GM19452 (cell line): Measurements from ENCODE around the gene PADI4.

Experiments
- ATAC-seq: cut with Tn5 transposase; IDR thresholded peaks from one replicate; pipeline ENCODE4 v1.9.1; 2021; ENCODE audit not compliant: unreplicated experiment

The PADI4 gene

GRCh38 chr1:17307946-17308345 lies at the start of gene PADI4:
Gene PADI4, plus strand, starts transcription at chr1:17308197. Its CDS starts 26 bp downstream, at chr1:17308223.
- no peak for ATAC-seq

GRCh38 chr1:17258758-17259130 lies 49.3 kb upstream of the PADI4 start:
- ATAC-seq: no peak

- no peak for ATAC-seq
These were observed 48.6 kb upstream of the PADI4 start for GRCh38 chr1:17259233-17259873.

GRCh38 chr1:17260264-17260663 lies 47.7 kb upstream of the PADI4 start:
- no peak for ATAC-seq

- ATAC-seq: no peak
These were observed 47.3 kb upstream of the PADI4 start for GRCh38 chr1:17260738-17261137.

- no peak for ATAC-seq
These were observed 44.1 kb upstream of the PADI4 start for GRCh38 chr1:17263936-17264335.

GRCh38 chr1:17264470-17264869 lies 43.5 kb upstream of the PADI4 start:
- ATAC-seq: no peak

- no peak for ATAC-seq
These were observed 42.8 kb upstream of the PADI4 start for GRCh38 chr1:17265162-17265561.

- no peak for ATAC-seq
These were observed 42.0 kb upstream of the PADI4 start for GRCh38 chr1:17265950-17266349.

GRCh38 chr1:17270891-17271765 lies 36.9 kb upstream of the PADI4 start:
- ATAC-seq: no peak

- no peak for ATAC-seq
These were observed 35.9 kb upstream of the PADI4 start for GRCh38 chr1:17272066-17272465.

- ATAC-seq: no peak
These were observed 35.4 kb upstream of the PADI4 start for GRCh38 chr1:17272646-17273045.

- no peak for ATAC-seq
These were observed 34.9 kb upstream of the PADI4 start for GRCh38 chr1:17273096-17273495.

- ATAC-seq: no peak
These were observed 33.5 kb upstream of the PADI4 start for GRCh38 chr1:17274186-17275170.

GRCh38 chr1:17276568-17276967 lies 31.4 kb upstream of the PADI4 start:
- ATAC-seq: no peak

- ATAC-seq: no peak
These were observed 30.4 kb upstream of the PADI4 start for GRCh38 chr1:17277511-17278159.

- no peak for ATAC-seq
These were observed 28.8 kb upstream of the PADI4 start for GRCh38 chr1:17278996-17279830.

- ATAC-seq: no peak
These were observed 27.6 kb upstream of the PADI4 start for GRCh38 chr1:17280436-17280835.

- no peak for ATAC-seq
These were observed 27.1 kb upstream of the PADI4 start for GRCh38 chr1:17280894-17281293.

GRCh38 chr1:17281775-17282181 lies 26.2 kb upstream of the PADI4 start:
- ATAC-seq: no peak
